Peyer's patch (tissue), 4 donors: ENCODE results near the gene E2F2.

Experiments used
- POLR2A ChIP-seq, 2 donors: fragments of 450-650 bp; IDR thresholded peaks; one replicate each; pipeline ENCODE4 v1.5.1; 2017; ENCODE audit warnings: antibody characterized with exemption in 2 of 2, mild to moderate bottlenecking in 2 of 2, moderate library complexity in 2 of 2
- TF ChIP-seq, protein P1 (sequence below), 6 experiments: fragments of 450-650 bp in 4 of 6; fragments of 200-600 bp in 2 of 6; sonication (generic) in 1 of 6; IDR thresholded peaks; one replicate each; pipeline ENCODE4 v1.5.1; 2017 to 2019; ENCODE audit warnings: antibody characterized with exemption in 6 of 6, mild to moderate bottlenecking in 3 of 6, moderate library complexity in 1 of 6

- TF ChIP-seq POLR2A (IDR thresholded peaks at IDR 0.05), result no peak
- TF ChIP-seq, protein P1, sequence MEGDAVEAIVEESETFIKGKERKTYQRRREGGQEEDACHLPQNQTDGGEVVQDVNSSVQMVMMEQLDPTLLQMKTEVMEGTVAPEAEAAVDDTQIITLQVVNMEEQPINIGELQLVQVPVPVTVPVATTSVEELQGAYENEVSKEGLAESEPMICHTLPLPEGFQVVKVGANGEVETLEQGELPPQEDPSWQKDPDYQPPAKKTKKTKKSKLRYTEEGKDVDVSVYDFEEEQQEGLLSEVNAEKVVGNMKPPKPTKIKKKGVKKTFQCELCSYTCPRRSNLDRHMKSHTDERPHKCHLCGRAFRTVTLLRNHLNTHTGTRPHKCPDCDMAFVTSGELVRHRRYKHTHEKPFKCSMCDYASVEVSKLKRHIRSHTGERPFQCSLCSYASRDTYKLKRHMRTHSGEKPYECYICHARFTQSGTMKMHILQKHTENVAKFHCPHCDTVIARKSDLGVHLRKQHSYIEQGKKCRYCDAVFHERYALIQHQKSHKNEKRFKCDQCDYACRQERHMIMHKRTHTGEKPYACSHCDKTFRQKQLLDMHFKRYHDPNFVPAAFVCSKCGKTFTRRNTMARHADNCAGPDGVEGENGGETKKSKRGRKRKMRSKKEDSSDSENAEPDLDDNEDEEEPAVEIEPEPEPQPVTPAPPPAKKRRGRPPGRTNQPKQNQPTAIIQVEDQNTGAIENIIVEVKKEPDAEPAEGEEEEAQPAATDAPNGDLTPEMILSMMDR (IDR thresholded peaks at IDR 0.05), result no peak
These were observed 43.3 kb upstream of the E2F2 start for GRCh38 chr1:23574265-23574754.
